ENCODE measurements around the gene APOL3. TPM values are rescaled to one million over a fixed set of nuclear protein-coding genes. Genes with fewer than 3 reads are reported as not detected.

The APOL3 gene
- total and polyA plus RNA-seq, 2 donors (not counting 3 experiments of a cell fraction or from before 2014, with no cell fraction given) = 17.9 to 36.9 TPM

DNA sequence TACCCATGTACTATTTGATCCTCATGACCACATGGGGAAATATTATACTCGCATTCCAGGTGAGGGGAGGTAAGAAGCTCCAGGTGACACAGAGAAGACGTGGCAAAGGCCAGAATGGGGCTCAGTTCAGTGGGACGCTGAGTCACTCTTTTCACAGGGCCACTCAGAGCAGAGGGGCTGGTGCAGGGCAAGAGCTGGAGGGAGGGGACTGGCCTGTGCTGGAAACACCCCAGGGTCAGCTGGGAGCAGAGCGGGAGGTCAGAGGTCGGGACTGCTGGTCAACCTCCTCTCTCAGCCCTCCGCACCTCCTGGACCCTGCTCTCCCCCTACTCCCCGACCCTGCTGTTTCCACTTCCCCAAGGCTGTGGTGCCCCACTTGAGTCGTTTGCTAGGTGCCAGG, 12.1 kb downstream of the APOL3 start:
- no peaks in the 10 kb centered on the region for H3K4me1 ChIP-seq (ENCODE audit: control insufficient read depth, extremely low read depth, insufficient read depth, low read length)
- ChIA-PET POLR2A (no interaction called here), CTCF (interaction anchor here (1.2 to 1.9 kb wide), 2 partner anchors 32 kb away, joined by 3 to 9 read pairs; no protein-coding TSS in a partner anchor)
- no peak for FAIRE-seq
- no peaks in the 10 kb centered on the region for H3K79me2 ChIP-seq (ENCODE audit: control insufficient read depth, insufficient read depth, low read length)
- H3K9me3 ChIP-seq (replicated peaks; ENCODE audit: control insufficient read depth, insufficient read depth, low read length) = no peaks in the 10 kb centered on the region
- no peak overlapping the region for H2AFZ ChIP-seq (ENCODE audit: low read depth, low read length)
- no peak overlapping the region for H3K4me2 ChIP-seq (ENCODE audit: insufficient read depth, low read length)
- H3K36me3 ChIP-seq (ENCODE audit: control insufficient read depth in 2 of 2, extremely low read depth in 1 of 2, insufficient read depth in 2 of 2, low read length in 2 of 2) = peaks cover 0 to 6% of the 10 kb centered on the region in 2 experiments
- H3K27me3 ChIP-seq (ENCODE audit: control insufficient read depth in 2 of 2, insufficient read depth in 2 of 2, low read length in 2 of 2) = no peaks in the 10 kb centered on the region
- H3K4me3 ChIP-seq (replicated peaks in 1 of 3; ENCODE audit: insufficient read depth in 1 of 3, low read depth in 1 of 3, low read length in 3 of 3) = no peak overlapping the region
- no peak overlapping the region for H3K9ac ChIP-seq (replicated peaks; ENCODE audit: extremely low read depth, insufficient read depth, low read length)
- TF ChIP-seq POLR2A (IDR thresholded peaks at IDR 0.05; ENCODE audit: low read depth, low read length) (no peak), EZH2 (IDR thresholded peaks at IDR 0.05; ENCODE audit: borderline replicate concordance, low read depth, low read length, severe bottlenecking) (no peak), JUN (IDR thresholded peaks at IDR 0.05; ENCODE audit: borderline replicate concordance, insufficient read depth, insufficient read length, low read depth) (no peak), MYC (IDR thresholded peaks at IDR 0.05; ENCODE audit: low read depth, low read length) (no peak), GATA2 (IDR thresholded peaks at IDR 0.05; ENCODE audit: insufficient read depth, insufficient read length, low read depth, low read length) (no peak), CTCF (IDR thresholded peaks at IDR 0.05; ENCODE audit: extremely low read depth in 1 of 2, insufficient read depth in 1 of 2, low read depth in 1 of 2, low read length in 2 of 2) (no peak), POLR2AphosphoS5 (IDR thresholded peaks at IDR 0.05; ENCODE audit: insufficient read depth, low read depth, low read length) (no peak), FOS (IDR thresholded peaks at IDR 0.05; ENCODE audit: borderline replicate concordance, insufficient read depth, low read length) (no peak)
- TF ChIP-seq, protein P1, sequence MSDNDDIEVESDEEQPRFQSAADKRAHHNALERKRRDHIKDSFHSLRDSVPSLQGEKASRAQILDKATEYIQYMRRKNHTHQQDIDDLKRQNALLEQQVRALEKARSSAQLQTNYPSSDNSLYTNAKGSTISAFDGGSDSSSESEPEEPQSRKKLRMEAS (IDR thresholded peaks at IDR 0.05; ENCODE audit: insufficient read depth, insufficient read length) = no peak
- H3K27ac ChIP-seq (ENCODE audit: insufficient read depth, low read depth, low read length) = no peak overlapping the region
- dilution Hi-C loops (cut with MboI; ENCODE audit: extremely low pct_ligation_motif_present, low sequenced_read_pairs) = no loop called here
- no peak for DNase-seq (ENCODE audit: low read depth, low spot score)
- no peaks in the 10 kb centered on the region for H3K9me1 ChIP-seq (replicated peaks; ENCODE audit: control insufficient read depth, extremely low read depth, insufficient read depth, low read length)
- BruUV-seq (replicated peaks) = no TSS peak
- H4K20me1 ChIP-seq (replicated peaks; ENCODE audit: control insufficient read depth, extremely low read depth, insufficient read depth, low read length) = no peaks in the 10 kb centered on the region
- intact Hi-C loops (cut with micrococcal nuclease) = no loop called here

Data from endothelial cell of umbilical vein (primary cell).